GM21619 (cell line): Measurements from ENCODE around the gene UGT2A2.

Experiments used
- ATAC-seq: cut with Tn5 transposase; IDR thresholded peaks from one replicate; pipeline ENCODE4 v1.9.1; 2021; ENCODE audit not compliant: unreplicated experiment

UGT2A2 gene

DNA sequence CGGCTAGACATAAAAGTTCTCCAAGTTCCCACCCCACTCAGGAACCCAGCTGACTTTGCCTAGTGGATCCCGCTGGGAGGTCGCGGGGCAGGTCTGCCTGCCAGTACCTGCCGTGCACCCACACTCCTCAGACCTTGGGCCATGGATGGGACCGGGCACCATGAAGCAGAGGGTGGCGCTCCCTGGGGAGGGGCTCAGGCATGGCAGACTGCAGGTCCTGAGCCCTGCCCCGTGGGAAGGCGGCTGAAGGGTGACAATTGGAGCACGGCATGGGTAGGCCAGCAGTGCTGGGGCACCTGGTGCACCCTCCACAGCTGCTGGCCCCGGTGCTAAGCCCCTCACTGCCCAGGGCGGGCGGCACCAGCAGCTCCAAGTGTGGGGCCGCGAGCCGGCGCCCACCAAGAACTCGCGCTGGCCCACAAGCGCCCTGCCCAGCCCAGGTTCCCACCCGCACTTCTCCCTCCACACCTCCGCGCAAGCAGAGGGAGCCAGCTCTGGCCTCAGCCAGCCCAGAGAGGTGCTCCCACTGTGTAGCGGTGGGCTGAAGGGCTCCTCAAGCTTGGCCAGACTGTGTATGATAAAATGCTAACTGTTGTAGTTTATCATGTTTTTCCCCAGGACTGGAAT is 63.1 kb downstream of the UGT2A2 start:
- no peak for ATAC-seq

DNA sequence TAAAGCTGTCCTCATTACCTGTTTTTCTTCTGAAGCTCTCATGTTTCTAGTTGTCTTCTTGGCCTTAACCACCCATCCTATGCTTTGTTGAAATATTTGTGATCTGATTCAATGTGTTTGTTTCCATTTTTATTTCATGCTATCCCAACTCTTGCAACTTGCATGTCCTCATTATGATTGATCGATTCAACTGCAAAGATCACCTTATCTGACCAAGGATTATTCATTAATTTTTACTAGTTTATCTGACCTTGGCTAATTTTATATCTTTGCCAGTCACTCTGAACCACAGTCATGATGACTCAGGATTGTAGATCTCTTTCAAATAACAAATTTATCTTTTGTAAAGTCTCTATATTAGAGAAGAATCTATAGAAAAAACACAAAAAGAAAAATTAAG is 70.7 kb downstream of the UGT2A2 start:
- ATAC-seq: no peak

DNA sequence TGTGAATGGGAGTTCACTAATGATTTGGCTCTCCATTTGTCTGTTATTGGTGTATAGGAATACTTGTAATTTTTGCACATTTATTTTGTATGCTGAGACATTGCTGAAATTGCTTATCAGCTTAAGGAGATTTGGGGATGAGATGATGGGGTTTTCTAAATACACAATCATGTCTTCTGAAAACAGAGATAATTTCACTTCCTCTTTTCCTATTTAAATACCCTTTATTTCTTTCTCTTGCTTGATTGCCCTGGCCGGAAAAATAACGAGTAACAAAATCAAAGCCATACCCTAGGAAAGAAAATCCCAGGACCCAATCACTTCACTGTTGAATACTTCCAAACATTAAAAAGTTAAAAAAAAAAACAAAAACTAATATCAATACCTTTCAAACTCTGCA is 76.0 kb downstream of the UGT2A2 start:
- ATAC-seq: no peak

GRCh38 chr4:69549651-69550050 is 89.8 kb downstream of the UGT2A2 start:
- ATAC-seq: no peak

- no peak for ATAC-seq
Measured at GRCh38 chr4:69546134-69546765, 93.2 kb downstream of the UGT2A2 start.
